Renal cortex interstitium (tissue), 15 donors: ENCODE measurements around the gene CCL4L2. TPM values are rescaled to one million over a fixed set of nuclear protein-coding genes. Genes with fewer than 3 reads are reported as not detected.
A peak's percentile ranks its signal among the peaks of the same experiment; 100 is the strongest.
"Not testable (repeated sequence)": the region's sequence is repeated elsewhere in the genome, so short reads cannot be mapped to it uniquely, and the experiment has no call there.

ENCODE experiments used
- DNase-seq, 11 donors: peaks; one replicate each; pipeline ENCODE4 v3.0.0-alpha.2; 2013; ENCODE audit warnings: low read depth in 9 of 11, low spot score in 4 of 11; ENCODE audit errors: extremely low read depth in 1 of 11
- long read RNA-seq, 16 experiments: transcript quantifications; one replicate each; lab custom pipeline, GENCODE V29; 2026
- polyA plus RNA-seq, 3 donors: library from polyadenylated mRNA; unstranded; fragments of 120-200 nt; gene quantifications; one replicate each; pipeline ENCODE4 v1.2.1, GENCODE V29; 2013; ENCODE audit not compliant: insufficient read length in 3 of 3

Gene CCL4L2
- polyA plus RNA-seq: 1 to 10 TPM in 2 of 3 donors, under 1 TPM in 1; 0.73 to 1.8 (median 1.7) TPM
- long read RNA-seq, donor 1: 0 reads
- long read RNA-seq, donor 2: 0 reads
- long read RNA-seq, donor 3, partial matches to known transcripts: 0 of 1 reads
- long read RNA-seq, donor 3, other reads (novel, unspliced or antisense): 0 of 1 reads
- long read RNA-seq, donor 4: 0 reads
- long read RNA-seq, donor 5: 0 reads
- long read RNA-seq, donor 6: 0 reads
- long read RNA-seq, donor 7, partial matches to known transcripts: 0 of 1 reads
- long read RNA-seq, donor 7, other reads (novel, unspliced or antisense): 0 of 1 reads
- long read RNA-seq, donor 8: 0 reads
- long read RNA-seq, donor 9: 0 reads
- long read RNA-seq, donor 10: 0 reads
- long read RNA-seq, donor 11: 0 reads
- long read RNA-seq, donor 12: 0 reads
- long read RNA-seq, donor 13: 0 reads
- long read RNA-seq, donor 14: 0 reads
- long read RNA-seq, donor 15: 0 reads
- long read RNA-seq, donor 16: 0 reads

DNA sequence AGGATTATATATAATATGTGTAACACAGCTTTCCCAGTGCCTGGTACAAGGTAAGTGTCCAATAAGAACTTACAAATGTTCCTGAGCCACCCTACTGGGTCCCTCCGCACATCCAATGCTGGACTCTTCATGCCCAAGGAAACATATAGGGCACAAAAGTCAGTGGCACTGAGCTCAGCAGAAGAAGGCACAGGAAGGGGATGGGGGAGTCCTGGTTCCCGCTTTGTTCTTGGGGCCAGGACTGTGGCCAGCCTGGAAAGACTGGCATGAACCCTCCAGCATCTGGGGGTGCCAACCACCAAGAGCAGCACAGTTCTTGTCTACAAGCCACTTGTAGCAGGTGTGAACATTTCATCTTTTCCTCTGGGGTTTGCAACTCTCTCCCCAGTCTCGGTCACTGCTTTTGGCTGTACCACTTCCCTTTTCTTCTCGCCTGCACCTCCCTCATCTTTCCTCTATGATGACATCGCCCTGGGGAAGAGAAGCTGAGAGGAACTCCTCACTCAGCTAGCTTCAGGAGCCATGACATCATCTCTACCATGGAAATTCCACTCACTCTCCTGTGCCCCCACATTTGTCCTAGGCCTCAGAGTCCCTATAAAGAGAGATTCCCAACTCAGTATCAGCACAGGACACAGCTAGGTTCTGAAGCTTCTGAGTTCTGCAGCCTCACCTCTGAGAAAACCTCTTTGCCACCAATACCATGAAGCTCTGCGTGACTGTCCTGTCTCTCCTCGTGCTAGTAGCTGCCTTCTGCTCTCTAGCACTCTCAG, at the start of gene CCL4L2:
Gene CCL4L2 (plus strand): TSS at position 625 of the 773 bp plus-strand sequence.
- DNase-seq: not testable (repeated sequence)

DNA sequence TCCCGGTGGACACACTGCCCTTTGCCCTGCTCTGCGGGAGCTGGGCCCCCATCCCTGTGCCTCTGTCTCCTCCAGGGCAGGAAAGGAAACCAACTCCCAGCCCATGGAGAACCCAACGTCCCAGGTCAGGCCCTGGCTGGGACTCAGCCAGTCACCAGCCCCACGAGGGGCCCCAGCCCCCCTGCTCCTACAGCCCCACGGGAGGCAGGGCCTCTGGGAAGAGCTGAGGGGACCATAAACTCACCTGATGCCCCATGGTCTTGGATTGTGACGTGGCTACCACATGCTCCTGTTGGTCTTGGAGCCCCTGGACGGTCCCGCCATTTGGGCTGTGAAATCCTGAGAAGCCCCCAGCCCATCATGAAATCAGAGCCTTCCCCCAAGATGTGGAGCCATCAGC, 42.0 kb upstream of the CCL4L2 start:
- DNase-seq: not testable (repeated sequence)

DNA sequence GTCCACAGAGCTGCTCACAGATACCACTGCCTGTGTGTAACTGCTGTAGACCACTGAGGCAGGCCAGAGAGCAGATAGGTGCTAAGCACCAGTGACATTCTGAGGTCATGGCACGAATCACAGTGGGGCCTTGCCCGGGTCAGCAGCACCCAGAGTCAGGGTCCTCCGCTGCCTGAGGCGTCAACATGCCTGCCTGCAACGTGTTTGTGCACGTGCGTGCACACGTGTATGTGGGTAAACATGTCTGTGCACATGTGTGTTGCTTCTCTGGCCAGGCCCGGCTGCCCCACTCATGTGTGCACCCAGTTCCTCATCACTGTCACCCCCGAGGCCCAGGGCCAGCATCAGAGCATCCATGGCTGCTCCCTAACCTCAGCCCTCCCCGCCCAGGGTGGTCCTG, 34.3 kb upstream of the CCL4L2 start, which contains the start of gene TBC1D3B:
Gene TBC1D3B (minus strand): TSS at position 101 of the 400 bp plus-strand sequence. CDS start 1,586 bp downstream, outside the sequence.
- not testable (repeated sequence) for DNase-seq

DNA sequence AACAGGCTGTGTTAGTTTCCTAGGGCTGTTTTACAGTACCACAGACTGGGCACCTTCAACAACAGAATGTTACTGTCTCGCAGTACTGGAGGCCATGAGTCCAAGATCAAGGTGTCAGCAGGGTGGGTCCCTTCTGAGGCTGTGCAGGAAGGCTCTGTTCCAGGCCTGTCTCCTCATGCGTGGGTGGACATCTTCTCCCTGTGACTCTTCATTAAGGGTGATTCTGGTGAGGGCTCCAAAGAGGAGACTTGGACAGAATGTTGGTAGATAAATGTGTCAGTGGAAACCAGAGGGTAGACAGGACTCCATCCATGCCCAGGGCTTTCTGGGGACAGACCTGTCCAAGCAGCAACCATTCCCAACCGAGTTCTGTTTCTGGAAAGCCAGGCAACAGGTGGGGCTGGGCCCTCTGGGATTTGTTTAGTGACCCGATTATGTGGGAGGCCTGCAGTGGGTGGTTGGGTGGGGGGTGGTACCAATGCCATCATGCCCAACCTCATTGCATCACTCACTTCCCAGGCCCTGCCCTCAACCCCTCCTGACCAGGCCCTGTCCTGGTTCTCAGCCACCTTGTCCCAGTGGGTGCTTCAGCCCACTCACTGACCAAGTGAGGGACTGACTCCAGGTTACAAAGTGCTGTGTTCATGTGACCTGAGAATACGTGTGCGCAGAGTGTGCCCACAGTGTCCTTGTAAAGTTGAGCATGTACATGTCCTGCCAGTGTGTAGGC, 29.3 kb upstream of the CCL4L2 start:
- DNase-seq: not testable (repeated sequence)

DNA sequence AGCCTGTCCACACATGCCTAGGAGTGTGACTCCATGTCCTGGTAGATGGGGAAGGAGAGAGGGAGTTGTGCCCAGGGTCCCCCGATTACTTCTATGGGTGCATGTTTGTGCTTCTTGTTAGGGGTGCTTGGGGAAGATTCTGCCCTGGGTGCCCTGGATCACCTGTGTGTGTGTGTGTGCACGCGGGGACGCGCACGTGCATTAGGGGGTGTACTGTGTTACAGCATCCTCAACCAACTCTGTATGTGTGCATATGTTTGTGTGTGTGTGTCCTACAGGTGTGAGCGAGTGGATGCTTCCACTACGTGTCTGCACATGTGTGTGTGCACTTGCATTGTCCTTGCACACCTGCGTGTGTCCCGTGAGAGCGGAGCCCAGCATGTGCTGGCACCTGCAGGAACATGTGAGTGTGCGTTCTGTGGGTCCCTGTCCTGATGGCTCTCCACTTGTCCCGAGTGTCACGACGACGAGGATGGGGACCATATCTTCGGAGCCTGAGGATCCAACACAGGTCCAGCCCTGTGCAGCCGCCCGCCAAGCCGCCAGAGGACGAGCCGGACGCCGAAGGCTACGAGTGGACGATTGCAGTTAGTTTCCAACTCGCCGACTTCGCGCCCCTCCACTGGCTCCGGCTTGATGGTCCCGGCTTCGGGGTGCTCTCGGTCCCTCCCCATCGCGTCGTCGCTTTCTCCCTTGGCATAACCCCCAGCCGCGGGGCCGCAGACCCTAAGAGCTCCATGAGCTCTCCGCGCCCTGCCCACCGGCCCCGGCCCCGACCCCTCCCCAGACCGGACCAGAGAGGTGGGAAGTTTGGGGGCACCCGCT, 28.5 kb upstream of the CCL4L2 start:
- DNase-seq: peak in 2 of 11 donors; percentile 6 to 28

DNA sequence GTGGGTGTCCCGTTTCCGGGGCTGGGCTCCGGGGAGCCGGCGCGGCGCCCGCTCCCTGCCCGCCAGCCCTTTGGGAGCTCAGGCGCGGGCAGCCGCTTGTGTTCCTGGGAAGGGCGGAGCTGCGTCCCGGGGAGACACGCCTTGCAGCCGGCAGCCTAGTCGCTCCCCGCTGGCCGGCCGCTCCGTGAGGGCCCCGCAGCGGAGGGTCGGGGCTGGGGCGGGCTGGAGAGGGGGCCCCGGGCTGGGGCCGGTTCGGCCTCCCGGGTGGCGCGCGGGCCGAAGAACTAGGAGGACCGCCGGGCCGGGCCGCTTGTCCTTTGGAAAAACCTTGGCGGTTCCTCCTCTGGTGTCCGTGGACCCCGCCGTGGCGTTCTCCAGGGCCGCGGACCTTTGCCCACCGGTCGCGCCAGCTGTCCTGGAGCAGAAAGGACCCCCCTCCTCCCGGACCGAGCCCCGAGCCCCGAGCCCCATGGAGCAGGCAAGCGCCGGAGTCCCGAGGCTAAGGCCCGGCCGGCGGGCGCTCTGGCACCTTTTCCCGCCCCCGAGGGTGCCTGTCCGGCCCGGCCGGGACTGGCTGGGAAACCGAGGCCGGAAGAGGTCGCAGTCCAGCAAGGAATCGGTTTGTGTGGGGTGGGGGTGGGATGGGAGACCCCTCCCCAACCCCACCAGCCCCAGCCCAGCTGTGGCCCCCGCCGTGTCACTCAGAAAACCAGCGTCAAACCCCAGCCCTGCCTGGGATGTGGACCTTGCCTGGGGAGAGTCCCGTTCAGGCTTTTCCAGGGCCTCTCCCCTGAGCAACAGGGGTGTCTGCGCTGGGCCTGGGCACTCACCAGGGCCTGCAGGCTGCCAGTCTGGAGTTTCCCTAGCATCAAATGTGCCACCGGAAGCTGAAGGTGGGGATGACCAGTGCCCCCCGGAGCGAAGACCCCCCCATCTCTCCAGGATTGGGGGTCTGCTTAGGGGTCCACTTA, 27.6 kb upstream of the CCL4L2 start:
- DNase-seq: peak in 9 of 11 donors; percentile 49 to 76 (median 64)

DNA sequence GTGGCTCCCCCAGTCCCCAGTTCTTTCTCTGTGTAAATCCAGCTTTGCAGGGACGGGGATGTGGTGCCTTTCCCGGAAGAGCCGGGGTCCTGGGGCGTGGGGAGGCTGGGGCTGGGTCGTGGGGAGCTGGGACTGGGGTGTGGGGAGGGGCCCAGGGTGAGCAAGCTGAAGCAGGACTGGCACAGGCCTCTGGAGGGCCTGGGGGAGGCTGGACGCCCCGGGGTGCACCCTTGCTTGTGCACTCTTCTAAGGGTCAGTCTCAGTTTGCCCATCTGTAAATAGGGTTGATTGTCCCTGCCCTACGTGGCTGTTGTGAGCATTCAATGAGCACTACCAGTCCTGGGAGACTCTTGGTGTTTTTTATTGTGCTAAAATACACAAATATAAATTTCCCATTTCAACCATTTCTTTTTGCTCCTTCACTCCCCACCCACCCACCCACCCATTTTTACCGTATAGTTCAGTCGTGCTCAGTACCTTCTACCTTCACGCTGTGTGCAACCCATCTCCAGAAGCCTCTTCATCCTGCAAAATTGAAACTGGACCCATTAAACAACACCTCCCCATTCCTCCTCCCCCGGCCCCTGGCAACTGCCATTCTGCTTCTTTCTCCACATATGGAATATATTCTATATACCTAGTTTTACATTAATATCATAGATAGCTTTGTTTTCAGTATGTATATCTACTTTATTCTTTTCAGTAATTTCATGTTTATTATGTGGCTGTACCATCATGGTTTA, 26.7 kb upstream of the CCL4L2 start:
- DNase-seq: no peak

DNA sequence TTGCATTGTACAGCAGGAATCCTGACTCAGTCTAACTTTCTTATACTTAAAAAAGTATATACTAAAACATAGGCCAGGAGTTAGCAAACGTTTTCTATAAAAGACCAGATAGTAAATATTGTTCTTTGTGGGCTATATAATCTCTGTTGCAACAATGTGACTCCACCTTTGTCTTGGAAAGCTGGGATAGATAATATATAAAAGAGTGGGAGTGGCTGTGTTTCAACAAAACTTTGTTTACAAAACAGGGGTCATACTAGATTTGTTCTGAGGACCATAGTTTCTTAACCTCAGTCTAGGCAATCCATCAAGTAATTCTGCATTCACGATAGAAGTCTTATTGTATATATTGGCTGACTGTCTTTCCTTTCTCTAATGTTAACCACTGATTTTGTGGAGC, 25.4 kb upstream of the CCL4L2 start:
- no peak for DNase-seq

DNA sequence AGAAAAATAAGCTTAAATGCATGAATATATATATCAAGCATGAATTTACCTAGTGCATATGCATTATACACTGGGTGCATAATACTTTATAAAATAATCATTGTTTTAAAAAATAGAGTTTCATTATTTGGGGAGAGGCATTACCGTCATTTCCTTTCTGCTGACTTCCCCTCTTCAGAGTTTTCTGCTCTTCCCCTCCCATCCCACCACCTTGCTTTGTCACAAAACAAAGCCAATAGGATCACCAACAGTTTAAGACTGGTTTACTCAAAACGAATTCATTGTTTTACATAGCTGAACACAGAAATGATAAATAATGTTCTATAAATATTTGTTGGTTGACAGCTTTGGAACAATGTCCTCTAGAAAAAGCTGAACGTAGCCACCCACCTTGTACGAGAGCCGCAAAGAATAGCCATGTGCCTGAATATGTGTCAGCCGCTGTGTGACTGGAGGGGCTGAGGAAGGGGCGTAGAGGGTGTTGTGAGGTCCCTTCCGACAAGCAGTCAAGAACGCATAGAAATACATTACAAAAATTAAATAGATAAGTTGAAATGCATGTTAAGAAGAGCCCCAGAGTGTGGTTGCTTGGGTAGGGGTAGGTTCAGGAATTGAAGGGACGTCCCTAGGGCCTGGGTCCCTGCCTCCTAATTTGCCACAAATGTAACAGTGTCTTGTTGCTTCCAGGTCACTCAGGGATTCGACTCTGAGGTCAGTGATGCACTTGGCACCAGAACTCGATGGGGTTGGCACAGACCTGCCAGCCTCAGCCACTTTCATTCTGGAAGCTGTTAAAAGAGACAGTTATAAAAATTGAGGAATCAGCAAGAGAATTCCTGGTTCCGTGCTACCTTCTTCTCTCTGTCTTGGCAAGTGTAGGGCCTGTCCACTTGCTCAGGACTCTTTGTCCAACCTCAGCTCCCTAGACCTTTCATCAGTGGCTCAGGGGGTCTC, 23.8 kb upstream of the CCL4L2 start:
- DNase-seq: not testable (repeated sequence)

DNA sequence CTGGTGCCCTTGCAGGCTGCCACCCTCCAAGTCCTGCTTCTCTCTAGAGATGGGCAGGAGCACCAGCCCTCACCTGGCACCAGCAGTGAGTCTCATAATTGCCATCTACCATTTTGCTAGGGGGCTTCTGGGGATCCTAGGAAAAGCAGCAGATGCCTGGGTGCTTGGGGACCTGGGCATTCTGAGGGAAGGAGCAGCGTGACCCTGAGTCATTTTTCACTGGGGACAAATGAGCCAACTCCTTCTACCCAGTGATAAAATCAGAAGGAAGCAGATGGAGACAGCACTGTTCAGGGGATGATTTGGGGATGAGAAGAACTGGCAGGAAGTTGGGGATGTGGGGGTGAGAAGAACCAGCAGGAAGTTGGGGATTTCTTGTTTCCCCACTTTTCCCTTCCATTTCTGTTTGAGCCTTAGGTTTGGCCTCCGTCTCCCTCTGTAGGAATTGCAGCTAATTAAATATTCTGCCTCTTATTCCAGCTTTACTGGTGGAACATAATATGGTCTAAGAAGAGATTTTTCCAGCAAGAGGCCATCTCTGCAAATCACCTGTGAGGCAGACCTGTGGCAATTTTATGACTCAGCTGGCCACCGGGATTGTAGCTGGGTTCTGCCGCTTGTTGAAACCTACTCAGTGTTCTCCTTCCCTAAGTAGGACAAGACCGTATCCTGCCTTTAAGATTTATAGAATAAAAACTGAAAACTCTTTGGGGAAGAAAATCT, 22.8 kb upstream of the CCL4L2 start:
- DNase-seq: not testable (repeated sequence)

DNA sequence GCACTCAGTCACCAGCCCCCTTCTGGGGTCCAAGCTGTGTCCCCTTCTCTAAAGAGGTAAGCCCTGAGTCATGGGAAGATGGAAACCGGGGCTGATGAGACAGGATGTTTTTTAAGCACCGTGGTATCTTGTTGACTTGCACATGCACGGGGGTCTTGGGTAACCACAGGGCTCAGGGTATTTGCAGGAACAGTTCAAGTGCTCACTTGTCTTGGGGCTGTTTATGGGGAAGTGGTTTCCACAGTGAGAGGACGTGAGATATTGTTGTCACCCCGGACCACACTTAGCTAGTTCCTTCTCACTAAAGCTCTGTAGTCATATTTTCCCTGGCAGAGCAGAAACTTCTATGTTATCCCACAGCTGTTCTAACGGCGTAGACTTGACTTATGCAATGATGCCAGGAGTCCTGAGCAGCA, 22.0 kb upstream of the CCL4L2 start:
- no peak for DNase-seq

DNA sequence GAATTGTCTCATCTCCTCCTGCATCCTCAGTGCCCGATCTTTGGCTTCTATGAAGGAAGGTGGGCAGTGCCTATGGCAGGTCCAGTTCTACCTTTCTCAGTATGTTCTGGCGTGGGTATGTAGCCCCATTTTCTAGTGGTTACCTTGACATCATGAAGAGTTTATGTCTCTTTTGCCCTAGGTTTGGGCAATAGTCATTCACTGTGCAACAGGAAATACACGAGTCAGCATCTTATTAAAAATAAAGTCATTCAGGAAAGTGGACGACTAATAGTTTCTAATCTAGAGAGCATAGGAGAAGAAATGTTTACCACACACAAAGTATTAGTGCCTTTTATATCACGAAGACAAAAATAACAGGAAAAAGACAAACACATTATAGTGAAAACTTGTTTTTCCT, 20.9 kb upstream of the CCL4L2 start:
- not testable (repeated sequence) for DNase-seq

DNA sequence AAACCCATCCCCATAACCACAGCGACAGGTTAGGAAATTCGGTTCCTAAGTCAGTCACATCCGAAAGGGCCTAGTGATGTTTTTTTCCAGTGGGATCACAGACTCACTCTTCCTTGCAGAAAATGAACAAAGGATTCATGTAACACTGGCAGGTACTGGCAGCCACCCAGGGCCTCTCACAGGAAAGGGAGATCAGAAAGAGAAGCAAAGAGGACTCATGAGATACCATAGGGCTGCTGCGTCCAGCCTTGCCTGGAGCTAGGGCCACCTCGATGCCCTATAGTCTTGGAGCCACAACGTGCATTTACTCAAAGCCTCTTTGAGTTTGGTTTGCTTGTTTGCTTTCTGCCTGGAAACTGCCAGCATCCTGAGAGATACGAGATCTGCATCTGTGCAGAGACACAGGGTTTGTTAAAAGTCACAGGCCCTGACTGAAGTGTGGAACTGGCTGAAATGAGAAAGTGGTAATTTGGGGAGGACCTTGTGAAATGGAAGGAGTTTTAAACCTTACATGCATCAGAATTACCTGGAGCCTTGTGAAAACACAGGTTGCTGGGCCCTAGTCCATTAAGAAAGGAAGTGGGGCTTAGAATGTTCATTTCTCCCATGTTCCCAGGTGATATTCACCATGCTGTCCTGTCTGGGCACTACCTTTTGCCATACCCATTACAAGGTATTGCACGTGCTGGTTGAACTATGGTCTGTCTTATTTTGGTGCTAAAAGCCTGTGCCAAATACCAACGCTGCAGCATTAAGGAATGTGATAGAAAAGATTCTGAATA, 20.1 kb upstream of the CCL4L2 start:
- DNase-seq: not testable (repeated sequence)

DNA sequence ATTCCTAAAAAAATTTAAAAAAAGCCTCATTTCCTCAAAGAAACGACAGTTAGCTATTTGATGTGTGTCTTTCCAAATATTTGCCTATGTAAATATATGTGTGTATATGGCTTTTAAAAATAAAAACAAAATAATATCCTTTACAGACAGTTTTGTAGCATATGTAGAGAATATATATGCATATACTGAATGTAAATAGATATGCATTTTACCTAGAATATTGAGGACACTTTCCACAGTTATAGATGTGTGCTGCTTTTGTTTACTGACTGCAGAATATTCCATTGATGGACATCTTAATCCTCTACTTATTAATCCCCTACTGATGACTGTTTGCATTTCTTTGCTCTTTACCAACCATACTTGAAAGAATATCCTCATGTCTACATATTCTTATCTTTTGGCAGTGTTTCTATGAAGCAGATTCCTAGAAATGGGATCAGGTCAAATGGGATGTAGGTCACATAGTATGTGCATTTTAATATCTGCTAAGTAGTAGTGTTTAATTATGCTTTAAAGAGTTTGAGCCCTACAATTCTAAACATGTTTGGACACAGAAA, 17.6 kb upstream of the CCL4L2 start:
- no peak for DNase-seq
